Erythroblast (primary cell): ENCODE results near the gene RIN2.

Experiments
- DNase-seq, 2 experiments: peaks; one replicate each; lab custom pipeline; 2025; lab: John Stamatoyannopoulos, UW
- GATA1 ChIP-seq: IDR thresholded peaks from 2 replicates; pipeline ENCODE4 v1.6.1; 2011; ENCODE audit warnings: low read depth, mild to moderate bottlenecking, control low read depth, low read length, moderate library complexity
- POLR2A ChIP-seq: IDR thresholded peaks from 2 replicates; pipeline ENCODE4 v1.6.1; 2011; ENCODE audit warnings: mild to moderate bottlenecking, low read length

Gene RIN2

GRCh38 chr20:19765913-19766312, 7.9 kb downstream of the RIN2 start:
- no peak for DNase-seq
- TF ChIP-seq GATA1, result no peak

GRCh38 chr20:19767070-19767469, 9.0 kb downstream of the RIN2 start:
- no peak for DNase-seq
- TF ChIP-seq GATA1 (no peak), POLR2A (no peak)

- TF ChIP-seq POLR2A (no peak), GATA1 (no peak)
- DNase-seq, result no peak
These were observed 10.3 kb downstream of the RIN2 start for GRCh38 chr20:19768325-19768842.

- DNase-seq, result no peak
- no peak for TF ChIP-seq GATA1
- no peak for TF ChIP-seq POLR2A
These were observed 11.4 kb downstream of the RIN2 start for GRCh38 chr20:19769507-19769906.

GRCh38 chr20:19770375-19770774, 12.3 kb downstream of the RIN2 start:
- no peak for TF ChIP-seq POLR2A
- TF ChIP-seq GATA1, result no peak
- no peak for DNase-seq

GRCh38 chr20:19771031-19771430, 13.0 kb downstream of the RIN2 start:
- no peak for TF ChIP-seq GATA1
- no peak for TF ChIP-seq POLR2A
- no peak for DNase-seq

- no peak for DNase-seq
- TF ChIP-seq GATA1 (no peak), POLR2A (no peak)
These were observed 15.4 kb downstream of the RIN2 start for GRCh38 chr20:19773471-19773870.

- TF ChIP-seq GATA1, result no peak
- TF ChIP-seq POLR2A, result no peak
These were observed 16.3 kb downstream of the RIN2 start for GRCh38 chr20:19774135-19774933.

GRCh38 chr20:19775353-19776253, 17.5 kb downstream of the RIN2 start:
- DNase-seq, result no peak
- no peak for TF ChIP-seq POLR2A
- TF ChIP-seq GATA1, result no peak

More at GRCh38 chr20:19774135-19774933, 16.3 kb downstream of the RIN2 start:
- DNase-seq, result no peak

- DNase-seq, result no peak
- TF ChIP-seq POLR2A, result no peak
- TF ChIP-seq GATA1, result no peak
These were observed 19.3 kb downstream of the RIN2 start for GRCh38 chr20:19777315-19777714.

- DNase-seq, result no peak
These were observed 19.9 kb downstream of the RIN2 start for GRCh38 chr20:19777981-19778380.

GRCh38 chr20:19778404-19778803, 20.3 kb downstream of the RIN2 start:
- no peak for DNase-seq
- TF ChIP-seq GATA1, result no peak
- TF ChIP-seq POLR2A, result no peak

More at GRCh38 chr20:19777981-19778380, 19.9 kb downstream of the RIN2 start:
- no peak for TF ChIP-seq POLR2A
- no peak for TF ChIP-seq GATA1

- TF ChIP-seq POLR2A, result no peak
- no peak for TF ChIP-seq GATA1
- no peak for DNase-seq
These were observed 21.6 kb downstream of the RIN2 start for GRCh38 chr20:19779634-19780033.

- no peak for DNase-seq
- TF ChIP-seq POLR2A (no peak), GATA1 (no peak)
These were observed 22.2 kb downstream of the RIN2 start for GRCh38 chr20:19780261-19780660.
